ENCODE measurements around the gene SUSD6.
"Not testable (repeated sequence)": the region's sequence is repeated elsewhere in the genome, so short reads cannot be mapped to it uniquely, and the experiment has no call there.

SUSD6 gene

GRCh38 chr14:69692594-69692993 is 81.2 kb downstream of the SUSD6 start:
- in situ Hi-C loops (cut with MboI; ENCODE audit: low sequenced_read_pairs), result no loop called here

- in situ Hi-C loops (cut with MboI; ENCODE audit: low sequenced_read_pairs), result no loop called here
Measured at GRCh38 chr14:69693145-69693544, 81.7 kb downstream of the SUSD6 start.

GRCh38 chr14:69693801-69694729 is 82.7 kb downstream of the SUSD6 start:
- in situ Hi-C loops (cut with MboI; ENCODE audit: low sequenced_read_pairs), result no loop called here

- in situ Hi-C loops (cut with MboI; ENCODE audit: low sequenced_read_pairs), result no loop called here
Measured at GRCh38 chr14:69694730-69695281, 83.4 kb downstream of the SUSD6 start.

GRCh38 chr14:69695322-69696203 is 84.2 kb downstream of the SUSD6 start:
- in situ Hi-C loops (cut with MboI; ENCODE audit: low sequenced_read_pairs), result no loop called here

GRCh38 chr14:69696204-69696527 is 84.8 kb downstream of the SUSD6 start:
- in situ Hi-C loops (cut with MboI; ENCODE audit: low sequenced_read_pairs), result no loop called here

GRCh38 chr14:69696633-69697557 is 85.5 kb downstream of the SUSD6 start:
- in situ Hi-C loops (cut with MboI; ENCODE audit: low sequenced_read_pairs), result no loop called here

- in situ Hi-C loops (cut with MboI; ENCODE audit: low sequenced_read_pairs), result no loop called here
Measured at GRCh38 chr14:69698572-69698971, 87.2 kb downstream of the SUSD6 start.

- in situ Hi-C loops (cut with MboI; ENCODE audit: low sequenced_read_pairs), result not testable (repeated sequence)
Measured at GRCh38 chr14:69699243-69699642, 87.8 kb downstream of the SUSD6 start.

- in situ Hi-C loops (cut with MboI; ENCODE audit: low sequenced_read_pairs), result no loop called here
Measured at GRCh38 chr14:69699748-69700303, 88.4 kb downstream of the SUSD6 start.

- in situ Hi-C loops (cut with MboI; ENCODE audit: low sequenced_read_pairs), result no loop called here
Measured at GRCh38 chr14:69700575-69700974, 89.2 kb downstream of the SUSD6 start.

- in situ Hi-C loops (cut with MboI; ENCODE audit: low sequenced_read_pairs), result no loop called here
Measured at GRCh38 chr14:69701291-69701690, 89.9 kb downstream of the SUSD6 start.

- in situ Hi-C loops (cut with MboI; ENCODE audit: low sequenced_read_pairs), result no loop called here
Measured at GRCh38 chr14:69701857-69702256, 90.5 kb downstream of the SUSD6 start.

GRCh38 chr14:69703047-69704039 is 91.9 kb downstream of the SUSD6 start:
- in situ Hi-C loops (cut with MboI; ENCODE audit: low sequenced_read_pairs), result no loop called here

- in situ Hi-C loops (cut with MboI; ENCODE audit: low sequenced_read_pairs), result no loop called here
Measured at GRCh38 chr14:69704319-69704718, 92.9 kb downstream of the SUSD6 start.

GRCh38 chr14:69705706-69706105 is 94.3 kb downstream of the SUSD6 start:
- in situ Hi-C loops (cut with MboI; ENCODE audit: low sequenced_read_pairs), result no loop called here

- in situ Hi-C loops (cut with MboI; ENCODE audit: low sequenced_read_pairs), result no loop called here
Measured at GRCh38 chr14:69708049-69708448, 96.7 kb downstream of the SUSD6 start.

GRCh38 chr14:69708586-69709560 is 97.5 kb downstream of the SUSD6 start:
- in situ Hi-C loops (cut with MboI; ENCODE audit: low sequenced_read_pairs), result no loop called here
